WTC11 (cell line): Measurements from ENCODE around the gene ZNF627. TPM values are rescaled to one million over a fixed set of nuclear protein-coding genes. Genes with fewer than 3 reads are reported as not detected.
A peak's percentile ranks its signal among the peaks of the same experiment; 100 is the strongest.
"Not testable (repeated sequence)": the region's sequence is repeated elsewhere in the genome, so short reads cannot be mapped to it uniquely, and the experiment has no call there.

Source experiments
- ATAC-seq: fragments of 200-7000 bp; cut with Tn5 transposase; 2 replicates; pipeline ENCODE4 v1.10.0; 2021; ENCODE audit warnings: mild to moderate bottlenecking, moderate library complexity
- CTCF ChIA-PET: fragments of 300-600 bp; sonication (Branson Sonifier 250); formaldehyde crosslinking; loops from one replicate; lab custom pipeline; 2021; ENCODE audit warnings: antibody characterized with exemption; lab: Charles Lee
- POLR2A ChIA-PET: fragments of 350-600 bp; sonication (Branson Sonifier 250); formaldehyde crosslinking; loops from one replicate; lab custom pipeline; 2021; ENCODE audit warnings: antibody characterized with exemption; lab: Charles Lee
- DNase-seq: peaks from one replicate; pipeline ENCODE4 v3.0.0; 2021; ENCODE audit warnings: low spot score
- H3K27ac Mint-ChIP-seq: 2 replicates; pipeline ENCODE4 v1.8.0; 2021; ENCODE audit warnings: mixed read lengths
- H3K27me3 Mint-ChIP-seq: 2 replicates; pipeline ENCODE4 v1.8.0; 2021; ENCODE audit warnings: low read depth, mild to moderate bottlenecking, moderate library complexity, mixed read lengths
- H3K36me3 Mint-ChIP-seq: 2 replicates; pipeline ENCODE4 v1.8.0; 2021; ENCODE audit warnings: mixed read lengths
- H3K4me1 Mint-ChIP-seq: 2 replicates; pipeline ENCODE4 v1.8.0; 2022; ENCODE audit warnings: mixed read lengths
- H3K4me3 Mint-ChIP-seq: 2 replicates; pipeline ENCODE4 v1.8.0; 2021; ENCODE audit warnings: mild to moderate bottlenecking, moderate library complexity, mixed read lengths
- H3K9me3 Mint-ChIP-seq: 2 replicates; pipeline ENCODE4 v1.8.0; 2021; ENCODE audit warnings: mixed read lengths
- ATF1 ChIP-seq: sonication (generic); formaldehyde crosslinking; IDR thresholded peaks from 2 replicates; pipeline ENCODE4 v1.8.1; 2023; ENCODE audit warnings: mild to moderate bottlenecking, moderate library complexity, missing genetic modification reagents
- ETV6 ChIP-seq: sonication (generic); formaldehyde crosslinking; IDR thresholded peaks from 2 replicates; pipeline ENCODE4 v1.8.1; 2022; ENCODE audit warnings: mild to moderate bottlenecking, missing genetic modification reagents
- FOXJ3 ChIP-seq: sonication (generic); formaldehyde crosslinking; IDR thresholded peaks from 2 replicates; pipeline ENCODE4 v1.9.0; 2021; ENCODE audit warnings: missing genetic modification reagents, mild to moderate bottlenecking, borderline replicate concordance
- HMGA2 ChIP-seq: fragments of 250-450 bp; sonication (Bioruptor Pico); IDR thresholded peaks from 2 replicates; pipeline ENCODE4 v1.4.0; 2021; ENCODE audit warnings: mild to moderate bottlenecking, moderate library complexity
- OVOL2 ChIP-seq: fragments of 250-450 bp; sonication (Bioruptor Pico); IDR thresholded peaks from 2 replicates; pipeline ENCODE4 v1.9.0; 2021; ENCODE audit warnings: mild to moderate bottlenecking, borderline replicate concordance
- SMAD3 ChIP-seq: sonication (generic); formaldehyde crosslinking; IDR thresholded peaks from 2 replicates; pipeline ENCODE4 v1.8.0; 2022; ENCODE audit warnings: missing genetic modification reagents, mild to moderate bottlenecking, borderline replicate concordance
- SP1 ChIP-seq: sonication (generic); formaldehyde crosslinking; conservative IDR thresholded peaks from 2 replicates; pipeline ENCODE4 v1.8.1; 2022; ENCODE audit warnings: missing genetic modification reagents
- TCF7 ChIP-seq: sonication (generic); formaldehyde crosslinking; IDR thresholded peaks from 2 replicates; pipeline ENCODE4 v1.8.0; 2022; ENCODE audit warnings: mild to moderate bottlenecking, low read depth, missing genetic modification reagents, moderate library complexity
- ZNF121 ChIP-seq: sonication (generic); formaldehyde crosslinking; IDR thresholded peaks from 2 replicates; pipeline ENCODE4 v1.8.0; 2023; ENCODE audit warnings: missing genetic modification reagents
- ZNF232 ChIP-seq: sonication (generic); formaldehyde crosslinking; IDR thresholded peaks from 2 replicates; pipeline ENCODE4 v1.8.0; 2022; ENCODE audit warnings: mild to moderate bottlenecking, missing genetic modification reagents
- ZNF396 ChIP-seq: fragments of 250-450 bp; sonication (Bioruptor Pico); IDR thresholded peaks from 2 replicates; pipeline ENCODE4 v1.8.0; 2021; ENCODE audit warnings: mild to moderate bottlenecking, moderate library complexity, borderline replicate concordance
- total RNA-seq: library from RNA; stranded (reverse); gene quantifications from 3 replicates; pipeline ENCODE4 v1.2.3, GENCODE V29; 2021
- TF ChIP-seq, protein P1 (sequence below): sonication (generic); formaldehyde crosslinking; IDR thresholded peaks from 2 replicates; pipeline ENCODE4 v1.8.1; 2022; ENCODE audit warnings: low read depth, missing genetic modification reagents, borderline replicate concordance
- TF ChIP-seq, protein P2 (sequence below): sonication (generic); formaldehyde crosslinking; IDR thresholded peaks from 2 replicates; pipeline ENCODE4 v1.8.1; 2022; ENCODE audit warnings: missing genetic modification reagents, borderline replicate concordance
- TF ChIP-seq, protein P3 (sequence below): fragments of 250-450 bp; sonication (Bioruptor Pico); IDR thresholded peaks from 2 replicates; pipeline ENCODE4 v2.1.2; 2022; ENCODE audit warnings: mild to moderate bottlenecking, moderate library complexity
- TF ChIP-seq, protein P4 (sequence below): sonication (generic); formaldehyde crosslinking; IDR thresholded peaks from 2 replicates; pipeline ENCODE4 v1.8.1; 2023; ENCODE audit warnings: mild to moderate bottlenecking, moderate library complexity, missing genetic modification reagents

Gene ZNF627
- total RNA-seq, 1 experiment from 2014 or later: 12.6 TPM

DNA sequence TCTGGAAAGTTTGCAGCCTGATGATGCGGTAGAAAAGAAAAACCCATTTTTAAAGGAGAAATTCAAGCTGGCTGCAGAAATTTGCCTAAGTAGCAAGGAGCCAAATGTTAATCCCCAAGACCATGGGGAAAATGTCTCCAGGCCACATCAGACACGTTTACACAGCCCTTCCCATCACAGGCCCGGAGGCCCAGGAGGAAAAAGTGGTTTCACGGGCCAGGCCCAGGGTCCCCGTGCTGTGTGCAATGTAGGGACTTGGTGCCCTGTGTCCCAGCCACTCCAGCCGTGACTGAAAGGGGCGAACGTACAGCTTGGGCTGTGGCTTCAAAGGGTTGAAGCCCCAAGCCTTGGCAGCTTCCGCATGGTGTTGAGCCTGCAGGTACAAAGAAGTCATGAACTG is 35.9 kb downstream of the ZNF627 start:
- Mint-ChIP-seq H3K4me3 (no peak overlapping the region), H3K27me3 (peaks cover 25% of the 10 kb centered on the region), H3K36me3 (peaks cover 10% of the 10 kb centered on the region), H3K9me3 (peaks cover 33% of the 10 kb centered on the region), H3K27ac (no peak overlapping the region), H3K4me1 (no peaks in the 10 kb centered on the region)
- 0 out of 2 replicates have a peak, but pooled peaks have one; percentile 7 for TF ChIP-seq ZNF121 (CRISPR knock-in tag)
- TF ChIP-seq OVOL2: no peak
- CTCF ChIA-PET: no interaction called here
- DNase-seq (no peak), ATAC-seq (no peak)
- POLR2A ChIA-PET: no interaction called here

DNA sequence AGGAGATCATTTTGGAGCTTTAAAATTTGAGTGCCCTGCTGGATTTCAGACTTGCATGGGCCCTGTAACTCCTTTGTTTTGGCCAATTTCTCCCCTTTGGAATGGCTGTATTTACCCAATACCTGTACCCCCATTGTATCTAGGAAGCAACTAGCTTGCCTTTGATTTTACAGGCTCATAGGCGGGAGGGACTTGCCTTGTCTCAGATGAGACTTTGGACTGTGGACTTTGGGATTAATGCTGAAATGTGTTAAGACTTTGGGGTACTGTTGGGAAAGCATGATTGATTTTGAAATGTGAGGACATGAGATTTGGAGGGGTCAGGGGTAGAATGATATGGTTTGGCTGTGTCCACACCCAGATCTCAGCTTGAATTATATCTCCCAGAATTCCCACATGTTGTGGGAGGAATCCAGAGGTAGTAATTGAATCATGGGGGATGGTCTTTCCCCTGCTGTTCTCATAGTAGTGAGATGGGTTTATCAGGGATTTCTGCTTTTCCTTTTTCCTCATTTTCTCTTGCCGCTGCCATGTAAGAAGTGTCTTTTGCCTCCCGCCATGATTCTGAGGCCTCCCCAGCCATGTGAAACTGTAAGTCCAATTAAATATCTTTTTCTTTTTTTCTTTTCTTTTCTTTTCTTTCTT is 36.9 kb downstream of the ZNF627 start:
- peaks cover 10% of the 10 kb centered on the region for H3K36me3 Mint-ChIP-seq
- H3K27ac Mint-ChIP-seq, POLR2A ChIA-PET, DNase-seq, H3K4me3 Mint-ChIP-seq, H3K4me1 Mint-ChIP-seq, CTCF ChIA-PET, ATAC-seq: not testable (repeated sequence)
- peaks cover 25% of the 10 kb centered on the region for H3K27me3 Mint-ChIP-seq
- H3K9me3 Mint-ChIP-seq: peaks cover 33% of the 10 kb centered on the region

DNA sequence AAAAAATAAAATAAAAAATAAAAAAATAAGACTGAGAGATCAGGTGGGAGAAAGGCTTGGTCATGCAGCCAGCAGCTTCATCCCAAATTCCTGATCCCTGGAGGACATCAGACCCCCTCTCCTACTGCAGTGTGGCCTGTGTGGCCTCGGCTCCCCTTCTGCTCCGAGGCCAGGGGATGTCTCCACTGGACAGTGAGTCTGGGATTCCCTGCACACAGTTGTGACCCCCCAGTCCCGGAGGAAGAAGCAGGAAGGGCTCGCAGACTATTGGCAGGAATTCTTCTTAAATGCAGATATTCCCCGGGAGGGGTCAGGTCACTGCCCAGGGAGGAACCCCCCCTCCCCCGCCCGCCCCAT is 41.9 kb downstream of the ZNF627 start:
- H3K4me3 Mint-ChIP-seq: peak overlapping the region; percentile 87
- ChIA-PET CTCF (interaction anchor here (0.9 to 2.6 kb wide), 10 partner anchors 12 to 1001 kb away, joined by 3 to 11 read pairs (median 5); partner anchors contain the start of genes RGL3, ZNF136 and ZNF491), POLR2A (interaction anchor here (0.7 to 1.0 kb wide), 3 partner anchors 16 to 284 kb away, joined by 3 to 5 read pairs (median 3); no protein-coding TSS in a partner anchor)
- no peaks in the 10 kb centered on the region for H3K27me3 Mint-ChIP-seq
- ATAC-seq (peak; percentile 51), DNase-seq (no peak)
- H3K9me3 Mint-ChIP-seq: peaks cover 6% of the 10 kb centered on the region; the same call in 1 of the 2 replicates
- no peak overlapping the region for H3K27ac Mint-ChIP-seq
- no peaks in the 10 kb centered on the region for H3K36me3 Mint-ChIP-seq
- peaks cover 4% of the 10 kb centered on the region for H3K4me1 Mint-ChIP-seq
- no peak for TF ChIP-seq TCF7 (CRISPR knock-in tag)
- no peak for TF ChIP-seq FOXJ3 (CRISPR knock-in tag)
- TF ChIP-seq SMAD3: no peak
- no peak for TF ChIP-seq ZNF232 (CRISPR knock-in tag)
- TF ChIP-seq SP1 (CRISPR knock-in tag): 0 out of 2 replicates have a peak, but pooled peaks have one; percentile 6
- TF ChIP-seq OVOL2: no peak
- TF ChIP-seq, protein P1, sequence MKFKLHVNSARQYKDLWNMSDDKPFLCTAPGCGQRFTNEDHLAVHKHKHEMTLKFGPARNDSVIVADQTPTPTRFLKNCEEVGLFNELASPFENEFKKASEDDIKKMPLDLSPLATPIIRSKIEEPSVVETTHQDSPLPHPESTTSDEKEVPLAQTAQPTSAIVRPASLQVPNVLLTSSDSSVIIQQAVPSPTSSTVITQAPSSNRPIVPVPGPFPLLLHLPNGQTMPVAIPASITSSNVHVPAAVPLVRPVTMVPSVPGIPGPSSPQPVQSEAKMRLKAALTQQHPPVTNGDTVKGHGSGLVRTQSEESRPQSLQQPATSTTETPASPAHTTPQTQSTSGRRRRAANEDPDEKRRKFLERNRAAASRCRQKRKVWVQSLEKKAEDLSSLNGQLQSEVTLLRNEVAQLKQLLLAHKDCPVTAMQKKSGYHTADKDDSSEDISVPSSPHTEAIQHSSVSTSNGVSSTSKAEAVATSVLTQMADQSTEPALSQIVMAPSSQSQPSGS (CRISPR knock-in tag): no peak
- TF ChIP-seq ETV6 (CRISPR knock-in tag): no peak
- TF ChIP-seq ZNF396 (CRISPR knock-in tag): no peak
- no peak for TF ChIP-seq HMGA2 (CRISPR knock-in tag)
- TF ChIP-seq, protein P2, sequence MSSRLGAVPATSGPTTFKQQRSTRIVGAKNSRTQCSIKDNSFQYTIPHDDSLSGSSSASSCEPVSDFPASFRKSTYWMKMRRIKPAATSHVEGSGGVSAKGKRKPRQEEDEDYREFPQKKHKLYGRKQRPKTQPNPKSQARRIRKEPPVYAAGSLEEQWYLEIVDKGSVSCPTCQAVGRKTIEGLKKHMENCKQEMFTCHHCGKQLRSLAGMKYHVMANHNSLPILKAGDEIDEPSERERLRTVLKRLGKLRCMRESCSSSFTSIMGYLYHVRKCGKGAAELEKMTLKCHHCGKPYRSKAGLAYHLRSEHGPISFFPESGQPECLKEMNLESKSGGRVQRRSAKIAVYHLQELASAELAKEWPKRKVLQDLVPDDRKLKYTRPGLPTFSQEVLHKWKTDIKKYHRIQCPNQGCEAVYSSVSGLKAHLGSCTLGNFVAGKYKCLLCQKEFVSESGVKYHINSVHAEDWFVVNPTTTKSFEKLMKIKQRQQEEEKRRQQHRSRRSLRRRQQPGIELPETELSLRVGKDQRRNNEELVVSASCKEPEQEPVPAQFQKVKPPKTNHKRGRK: no peak
- TF ChIP-seq, protein P3, sequence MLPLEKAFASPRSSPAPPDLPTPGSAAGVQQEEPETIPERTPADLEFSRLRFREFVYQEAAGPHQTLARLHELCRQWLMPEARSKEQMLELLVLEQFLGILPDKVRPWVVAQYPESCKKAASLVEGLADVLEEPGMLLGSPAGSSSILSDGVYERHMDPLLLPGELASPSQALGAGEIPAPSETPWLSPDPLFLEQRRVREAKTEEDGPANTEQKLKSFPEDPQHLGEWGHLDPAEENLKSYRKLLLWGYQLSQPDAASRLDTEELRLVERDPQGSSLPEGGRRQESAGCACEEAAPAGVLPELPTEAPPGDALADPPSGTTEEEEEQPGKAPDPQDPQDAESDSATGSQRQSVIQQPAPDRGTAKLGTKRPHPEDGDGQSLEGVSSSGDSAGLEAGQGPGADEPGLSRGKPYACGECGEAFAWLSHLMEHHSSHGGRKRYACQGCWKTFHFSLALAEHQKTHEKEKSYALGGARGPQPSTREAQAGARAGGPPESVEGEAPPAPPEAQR: no peak
- TF ChIP-seq, protein P4, sequence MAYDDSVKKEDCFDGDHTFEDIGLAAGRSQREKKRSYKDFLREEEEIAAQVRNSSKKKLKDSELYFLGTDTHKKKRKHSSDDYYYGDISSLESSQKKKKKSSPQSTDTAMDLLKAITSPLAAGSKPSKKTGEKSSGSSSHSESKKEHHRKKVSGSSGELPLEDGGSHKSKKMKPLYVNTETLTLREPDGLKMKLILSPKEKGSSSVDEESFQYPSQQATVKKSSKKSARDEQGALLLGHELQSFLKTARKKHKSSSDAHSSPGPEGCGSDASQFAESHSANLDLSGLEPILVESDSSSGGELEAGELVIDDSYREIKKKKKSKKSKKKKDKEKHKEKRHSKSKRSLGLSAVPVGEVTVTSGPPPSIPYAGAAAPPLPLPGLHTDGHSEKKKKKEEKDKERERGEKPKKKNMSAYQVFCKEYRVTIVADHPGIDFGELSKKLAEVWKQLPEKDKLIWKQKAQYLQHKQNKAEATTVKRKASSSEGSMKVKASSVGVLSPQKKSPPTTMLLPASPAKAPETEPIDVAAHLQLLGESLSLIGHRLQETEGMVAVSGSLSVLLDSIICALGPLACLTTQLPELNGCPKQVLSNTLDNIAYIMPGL (CRISPR knock-in tag): 0 out of 2 replicates have a peak, but pooled peaks have one; percentile 3
- no peak for TF ChIP-seq ATF1 (CRISPR knock-in tag)
- TF ChIP-seq ZNF121 (CRISPR knock-in tag): no peak
